H9 (cell line): ENCODE measurements around the gene KBTBD12. TPM values are rescaled to one million over a fixed set of nuclear protein-coding genes. Genes with fewer than 3 reads are reported as not detected.

ENCODE experiments used
- DNase-seq: peaks from one replicate; pipeline ENCODE4 v3.0.0-alpha.2; 2017
- H2AFZ ChIP-seq: one replicate; pipeline ENCODE4 v1.6.1; 2013; ENCODE audit warnings: mild to moderate bottlenecking, low read length, control low read depth, moderate library complexity
- H2AK5ac ChIP-seq: 2 replicates; pipeline ENCODE4 v1.6.1; 2013; ENCODE audit warnings: low read length, control low read depth, mixed read lengths; ENCODE audit not compliant: insufficient read length
- H2BK120ac ChIP-seq: one replicate; pipeline ENCODE4 v1.6.1; 2013; ENCODE audit warnings: low read depth, mild to moderate bottlenecking, low read length, control low read depth, inconsistent platforms; ENCODE audit not compliant: poor library complexity, severe bottlenecking
- H2BK12ac ChIP-seq: 2 replicates; pipeline ENCODE4 v1.6.1; 2013; ENCODE audit warnings: low read length, control low read depth, mixed read lengths, low read depth; ENCODE audit not compliant: insufficient read length
- H2BK15ac ChIP-seq: 2 replicates; pipeline ENCODE4 v1.6.1; 2013; ENCODE audit warnings: low read depth, low read length, control low read depth
- H2BK20ac ChIP-seq: one replicate; pipeline ENCODE4 v1.6.1; 2013; ENCODE audit warnings: low read depth, mild to moderate bottlenecking, low read length, control low read depth, inconsistent platforms; ENCODE audit not compliant: poor library complexity, severe bottlenecking
- H2BK5ac ChIP-seq: 2 replicates; pipeline ENCODE4 v1.6.1; 2013; ENCODE audit warnings: low read length, control low read depth, mixed read lengths; ENCODE audit not compliant: insufficient read length
- H3K14ac ChIP-seq: 2 replicates; pipeline ENCODE4 v1.6.1; 2013; ENCODE audit warnings: low read length, control low read depth; ENCODE audit not compliant: insufficient read depth
- H3K18ac ChIP-seq: 2 replicates; pipeline ENCODE4 v1.6.1; 2013; ENCODE audit warnings: low read depth, mild to moderate bottlenecking, mixed read lengths, low read length, control low read depth; ENCODE audit not compliant: insufficient read length
- H3K23ac ChIP-seq: 2 replicates; pipeline ENCODE4 v1.6.1; 2013; ENCODE audit warnings: low read length, control low read depth, mixed read lengths, low read depth; ENCODE audit not compliant: insufficient read length
- H3K23me2 ChIP-seq: 2 replicates; pipeline ENCODE4 v1.6.1; 2013; ENCODE audit warnings: low read depth, mild to moderate bottlenecking, mixed read lengths, low read length, control low read depth; ENCODE audit not compliant: insufficient read length, poor library complexity, severe bottlenecking
- H3K27ac ChIP-seq: 2 replicates; pipeline ENCODE4 v1.5.1; 2013; ENCODE audit warnings: low read length, control low read depth, mixed read lengths, low read depth; ENCODE audit not compliant: insufficient read length
- H3K27me3 ChIP-seq: 2 replicates; pipeline ENCODE4 v1.6.1; 2013; ENCODE audit warnings: low read length, control low read depth, inconsistent platforms; ENCODE audit not compliant: insufficient read depth
- H3K4ac ChIP-seq: 2 replicates; pipeline ENCODE4 v1.6.1; 2013; ENCODE audit warnings: low read depth, mild to moderate bottlenecking, control low read depth, inconsistent platforms, low read length, moderate library complexity
- H3K4me1 ChIP-seq: 2 replicates; pipeline ENCODE4 v1.6.1; 2013; ENCODE audit warnings: low read length, control low read depth, inconsistent platforms; ENCODE audit not compliant: insufficient read depth
- H3K4me2 ChIP-seq: 2 replicates; pipeline ENCODE4 v1.6.1; 2013; ENCODE audit warnings: low read length, control low read depth, mixed read lengths; ENCODE audit not compliant: insufficient read length, insufficient read depth
- H3K56ac ChIP-seq: 2 replicates; pipeline ENCODE4 v1.6.1; 2013; ENCODE audit warnings: low read depth, mild to moderate bottlenecking, mixed read lengths, low read length, control low read depth; ENCODE audit not compliant: insufficient read length
- H3K79me1 ChIP-seq: 2 replicates; pipeline ENCODE4 v1.6.1; 2013; ENCODE audit warnings: low read depth, mild to moderate bottlenecking, moderate library complexity, low read length, control low read depth, inconsistent platforms; ENCODE audit not compliant: insufficient read depth, poor library complexity, severe bottlenecking
- H3K79me2 ChIP-seq: 2 replicates; pipeline ENCODE4 v1.6.1; 2013; ENCODE audit warnings: low read length, control low read depth, inconsistent platforms; ENCODE audit not compliant: insufficient read depth
- H3K9ac ChIP-seq: 2 replicates; pipeline ENCODE4 v1.6.1; 2013; ENCODE audit warnings: low read length, control low read depth, mixed read lengths; ENCODE audit not compliant: insufficient read length; ENCODE audit errors: extremely low read depth
- H3K9me3 ChIP-seq: one replicate; pipeline ENCODE4 v1.6.1; 2013; ENCODE audit warnings: low read depth, low read length, inconsistent platforms; ENCODE audit not compliant: control insufficient read depth
- H3T11ph ChIP-seq: one replicate; pipeline ENCODE4 v1.6.1; 2013; ENCODE audit warnings: mild to moderate bottlenecking, low read length, control low read depth, inconsistent platforms
- H4K20me1 ChIP-seq: one replicate; pipeline ENCODE4 v1.6.1; 2013; ENCODE audit not compliant: control insufficient read depth, insufficient read length, insufficient read depth
- H4K5ac ChIP-seq: 2 replicates; pipeline ENCODE4 v1.6.1; 2013; ENCODE audit warnings: low read depth, mild to moderate bottlenecking, mixed read lengths, low read length, control low read depth; ENCODE audit not compliant: insufficient read length
- H4K8ac ChIP-seq: replicated peaks from 2 replicates; pipeline ENCODE4 v1.6.1; 2013; ENCODE audit warnings: low read length, control low read depth, mixed read lengths, low read depth; ENCODE audit not compliant: insufficient read length
- H4K91ac ChIP-seq: 2 replicates; pipeline ENCODE4 v1.6.1; 2013; ENCODE audit warnings: low read depth, mild to moderate bottlenecking, moderate library complexity, mixed read lengths, low read length, control low read depth; ENCODE audit not compliant: insufficient read length
- H3K27ac Mint-ChIP-seq, 3 experiments: 2 replicates in 2 of 3; 3 replicates in 1 of 3; pipeline ENCODE4 v1.8.0; 2020 to 2021; ENCODE audit warnings: mixed read lengths in 3 of 3, mild to moderate bottlenecking in 1 of 3, moderate library complexity in 1 of 3
- H3K27me3 Mint-ChIP-seq: 2 replicates; pipeline ENCODE4 v1.8.0; 2021; ENCODE audit warnings: low read depth, mild to moderate bottlenecking, moderate library complexity, mixed read lengths
- H3K36me3 Mint-ChIP-seq, 3 experiments: 2 replicates in 2 of 3; 3 replicates in 1 of 3; pipeline ENCODE4 v1.8.0; 2020 to 2021; ENCODE audit warnings: low read depth in 3 of 3, mixed read lengths in 3 of 3; ENCODE audit not compliant: insufficient read depth in 1 of 3
- H3K4me1 Mint-ChIP-seq, 2 experiments: 2 replicates each; pipeline ENCODE4 v1.8.0; 2020; ENCODE audit warnings: mixed read lengths in 2 of 2
- H3K4me3 Mint-ChIP-seq, 2 experiments: 2 replicates in 1 of 2; 3 replicates in 1 of 2; pipeline ENCODE4 v1.8.0; 2020 to 2021; ENCODE audit warnings: mild to moderate bottlenecking in 2 of 2, mixed read lengths in 2 of 2, moderate library complexity in 1 of 2
- H3K9me3 Mint-ChIP-seq, 2 experiments: 2 replicates in 1 of 2; 3 replicates in 1 of 2; pipeline ENCODE4 v1.8.0; 2020; ENCODE audit warnings: mild to moderate bottlenecking in 2 of 2, mixed read lengths in 2 of 2, moderate library complexity in 1 of 2
- CTCF ChIP-seq: fragments of 200-600 bp; sonication (generic); conservative IDR thresholded peaks from 3 replicates; pipeline ENCODE4 v1.8.0; 2021; ENCODE audit warnings: antibody characterized with exemption, mild to moderate bottlenecking
- WGBS: extraction: QIAGEN DNeasy Blood & Tissue Kit; methylation state at CpG from one replicate; pipeline ENCODE4 v1.1.7; 2013; ENCODE audit warnings: missing lambda C conversion rate, low lambda C conversion rate, mixed read lengths; ENCODE audit not compliant: insufficient read length; ENCODE audit errors: extremely low coverage; 5-methylcytosine and 5-hydroxymethylcytosine counted together
- total RNA-seq: library from RNA; stranded (reverse); gene quantifications from 2 replicates; pipeline ENCODE4 v1.2.1, GENCODE V29; 2021

Gene KBTBD12
- total RNA-seq, 1 experiment from 2014 or later: not detected

- no peaks in the 10 kb centered on the region for H3K9me3 ChIP-seq
- no peak for DNase-seq
- no peak overlapping the region for H2BK15ac ChIP-seq
- H3K9ac ChIP-seq: no peak overlapping the region
- no peaks in the 10 kb centered on the region for H3K79me2 ChIP-seq
- H3K23ac ChIP-seq: no peak overlapping the region
- Mint-ChIP-seq H3K27me3 (peaks cover 32% of the 10 kb centered on the region), H3K9me3 (no peaks in the 10 kb centered on the region), H3K36me3 (no peaks in the 10 kb centered on the region), H3K4me1 (no peaks in the 10 kb centered on the region), H3K4me3 (no peak overlapping the region), H3K27ac (no peak overlapping the region; a peak in 1 of 7 replicates)
- no peak for TF ChIP-seq CTCF
- H3K23me2 ChIP-seq: no peaks in the 10 kb centered on the region
- no peak overlapping the region for H3K18ac ChIP-seq
- no peak overlapping the region for H3K27ac ChIP-seq
- no peak overlapping the region for H3K4me2 ChIP-seq
- H3K4ac ChIP-seq: no peak overlapping the region
- H3K56ac ChIP-seq: no peak overlapping the region
- no peak overlapping the region for H2BK120ac ChIP-seq
- H4K20me1 ChIP-seq: no peaks in the 10 kb centered on the region
- H3T11ph ChIP-seq: no peak overlapping the region
- no peak overlapping the region for H4K5ac ChIP-seq
- H2AFZ ChIP-seq: no peak overlapping the region
- no peaks in the 10 kb centered on the region for H3K4me1 ChIP-seq
- WGBS: no CpG with 5 or more reads among the region's 4 CpGs
- no peak overlapping the region for H2BK20ac ChIP-seq
- no peak overlapping the region for H2BK5ac ChIP-seq
- no peak overlapping the region for H4K91ac ChIP-seq
- H2BK12ac ChIP-seq: no peak overlapping the region
- H3K14ac ChIP-seq: no peak overlapping the region
- H4K8ac ChIP-seq: no peak overlapping the region
- H3K27me3 ChIP-seq: no peaks in the 10 kb centered on the region
- H3K79me1 ChIP-seq: no peaks in the 10 kb centered on the region
- H2AK5ac ChIP-seq: no peak overlapping the region
Measured at GRCh38 chr3:127908202-127908601, 6.8 kb upstream of the KBTBD12 start.
